UCSD-AML1 (cell line): Measurements from ENCODE around the gene KCNK6.

Experiments
- DNase-seq: peaks from one replicate; lab custom pipeline; 2025; ENCODE audit not compliant: unreplicated experiment; lab: John Stamatoyannopoulos, UW

KCNK6 gene

GRCh38 chr19:38319421-38320258 is at the start of gene KCNK6:
Gene KCNK6 (plus strand): TSS chr19:38319845. CDS start chr19:38319951, 106 bp downstream.
- peak; percentile 64 for DNase-seq

- no peak for DNase-seq
Measured at GRCh38 chr19:38270587-38271167, 49.0 kb upstream of the KCNK6 start.

- DNase-seq: no peak
Measured at GRCh38 chr19:38273499-38273898, 46.1 kb upstream of the KCNK6 start.

GRCh38 chr19:38274739-38275138 is 44.9 kb upstream of the KCNK6 start:
- DNase-seq: no peak

GRCh38 chr19:38276942-38277517 is 42.6 kb upstream of the KCNK6 start:
- no peak for DNase-seq

- DNase-seq: no peak
Measured at GRCh38 chr19:38277549-38277948, 42.1 kb upstream of the KCNK6 start.

- no peak for DNase-seq
Measured at GRCh38 chr19:38277969-38278680, 41.5 kb upstream of the KCNK6 start.

GRCh38 chr19:38278751-38279150 is 40.9 kb upstream of the KCNK6 start:
- no peak for DNase-seq

- no peak for DNase-seq
Measured at GRCh38 chr19:38280030-38280921, 39.4 kb upstream of the KCNK6 start.

GRCh38 chr19:38281811-38282566 is 37.7 kb upstream of the KCNK6 start:
- DNase-seq: no peak

GRCh38 chr19:38283271-38283670 is 36.4 kb upstream of the KCNK6 start:
- no peak for DNase-seq

- DNase-seq: peak; percentile 51
Measured at GRCh38 chr19:38284422-38284821, 35.2 kb upstream of the KCNK6 start.

GRCh38 chr19:38285567-38285966 is 34.1 kb upstream of the KCNK6 start:
- no peak for DNase-seq

- DNase-seq: peak; percentile 30
Measured at GRCh38 chr19:38287604-38288003, 32.0 kb upstream of the KCNK6 start.

- no peak for DNase-seq
Measured at GRCh38 chr19:38288123-38288855, 31.4 kb upstream of the KCNK6 start.

GRCh38 chr19:38289955-38290354 is 29.7 kb upstream of the KCNK6 start:
- DNase-seq: no peak

GRCh38 chr19:38290631-38291147 is 29.0 kb upstream of the KCNK6 start:
- no peak for DNase-seq

GRCh38 chr19:38291855-38292254 is 27.8 kb upstream of the KCNK6 start:
- DNase-seq: no peak

GRCh38 chr19:38293281-38293680 is 26.4 kb upstream of the KCNK6 start:
- no peak for DNase-seq
